HCT116 (cell line): Measurements from ENCODE around the gene THRB. TPM values are rescaled to one million over a fixed set of nuclear protein-coding genes. Genes with fewer than 3 reads are reported as not detected.

ENCODE experiments used
- ATAC-seq: fragments of 200-7000 bp; cut with Tn5 transposase; 2 replicates; pipeline ENCODE4 v1.9.1; 2020; ENCODE audit warnings: mild to moderate bottlenecking, moderate library complexity
- BruUV-seq: library from RNA; stranded (reverse); fragments of 400-500 nt; replicated peaks from 2 replicates; lab custom pipeline; 2021; lab: Mats Ljungman, UMichigan
- CTCF ChIA-PET: fragments of 300-600 bp; sonication (Branson Sonifier 250); formaldehyde crosslinking; loops from one replicate; lab custom pipeline; 2021; ENCODE audit warnings: antibody characterized with exemption; lab: Charles Lee
- POLR2A ChIA-PET: fragments of 300-600, 350-600 bp; sonication (Branson Sonifier 250); formaldehyde crosslinking; loops from one replicate; lab custom pipeline; 2021; ENCODE audit warnings: antibody characterized with exemption; lab: Charles Lee
- RAD21 ChIA-PET, 2 experiments: fragments of 300-600 bp; sonication (Branson Sonifier 250); formaldehyde crosslinking; loops; one replicate each; lab custom pipeline; 2023; ENCODE audit warnings: low total read pairs in 2 of 2; ENCODE audit not compliant: uncharacterized antibody in 2 of 2, unreplicated experiment in 2 of 2, low non-redundant PET in 1 of 2; lab: Charles Lee
- DNase-seq: peaks from one replicate; pipeline ENCODE4 v3.0.0-alpha.2; 2010; ENCODE audit warnings: low read depth, low spot score
- H2AFZ ChIP-seq: fragments of 200-600 bp; shearing (Covaris generic), sonication (generic); 2 replicates; pipeline ENCODE4 v1.6.1; 2017; ENCODE audit warnings: low read depth, mixed run types, mixed read lengths, antibody characterized with exemption, low read length; ENCODE audit not compliant: poor library complexity, severe bottlenecking
- H3K27ac ChIP-seq: 2 replicates; pipeline ENCODE4 v1.5.1; 2012; ENCODE audit warnings: low read depth, low read length
- H3K27me3 ChIP-seq: fragments of 200-600 bp; sonication (generic); 2 replicates; pipeline ENCODE4 v1.6.1; 2016; ENCODE audit warnings: mixed run types, low read length, mixed read lengths; ENCODE audit not compliant: insufficient read depth
- H3K36me3 ChIP-seq, 2 experiments: fragments of 200-500 bp in 1 of 2; fragments of 200-600 bp in 1 of 2; sonication (Bioruptor generic) in 1 of 2; sonication (generic) in 1 of 2; 2 replicates each; pipeline versions ENCODE4 v1.5.1 to v1.6.1; 2014 to 2016; ENCODE audit warnings: low read length in 2 of 2, inconsistent platforms in 1 of 2, mixed read lengths in 1 of 2, mixed run types in 1 of 2; ENCODE audit not compliant: insufficient read depth in 2 of 2, control insufficient read depth in 1 of 2
- H3K4me1 ChIP-seq, 2 experiments: fragments of 200-600 bp in 1 of 2; sonication (generic) in 1 of 2; 2 replicates each; pipeline versions ENCODE4 v1.5.1 to v1.6.1; 2012 to 2017; ENCODE audit warnings: low read length in 2 of 2, inconsistent platforms in 1 of 2, mild to moderate bottlenecking in 1 of 2, mixed read lengths in 1 of 2, mixed run types in 1 of 2, moderate library complexity in 1 of 2; ENCODE audit not compliant: insufficient read depth in 2 of 2, control insufficient read depth in 1 of 2
- H3K4me2 ChIP-seq: fragments of 200-600 bp; sonication (generic); 2 replicates; pipeline ENCODE4 v1.6.1; 2017; ENCODE audit warnings: mixed run types, low read length, mixed read lengths
- H3K4me3 ChIP-seq, 2 experiments: fragments of 200-600 bp in 1 of 2; sonication (generic) in 1 of 2; replicated peaks in 1 of 2; 2 replicates each; pipeline ENCODE4 v1.5.1; 2011 to 2016; ENCODE audit warnings: low read length in 2 of 2, control low read depth in 1 of 2, low read depth in 1 of 2, mild to moderate bottlenecking in 1 of 2, mixed read lengths in 1 of 2, mixed run types in 1 of 2
- H3K79me2 ChIP-seq: fragments of 200-600 bp; sonication (generic); 2 replicates; pipeline ENCODE4 v1.6.1; 2017; ENCODE audit warnings: mild to moderate bottlenecking, mixed run types, low read length, moderate library complexity, mixed read lengths; ENCODE audit not compliant: insufficient read depth
- H3K9ac ChIP-seq: fragments of 200-600 bp; sonication (generic); 2 replicates; pipeline ENCODE4 v1.6.1; 2016; ENCODE audit warnings: low read length, mixed read lengths
- H3K9me2 ChIP-seq: fragments of 200-600 bp; sonication (generic), shearing (Covaris generic); 2 replicates; pipeline ENCODE4 v1.6.1; 2017; ENCODE audit warnings: mixed run types, mild to moderate bottlenecking, moderate library complexity; ENCODE audit not compliant: insufficient read depth
- H3K9me3 ChIP-seq, 2 experiments: fragments of 200-500 bp in 1 of 2; fragments of 200-600 bp in 1 of 2; sonication (Bioruptor generic) in 1 of 2; sonication (generic) in 1 of 2; 2 replicates each; pipeline ENCODE4 v1.6.1; 2014 to 2017; ENCODE audit warnings: low read length in 2 of 2, mixed read lengths in 2 of 2, inconsistent platforms in 1 of 2, low read depth in 1 of 2, mild to moderate bottlenecking in 1 of 2, mixed run types in 1 of 2, moderate library complexity in 1 of 2; ENCODE audit not compliant: control insufficient read depth in 1 of 2, insufficient read depth in 1 of 2
- H4K20me1 ChIP-seq: fragments of 200-600 bp; sonication (generic), shearing (Covaris generic); 2 replicates; pipeline ENCODE4 v1.6.1; 2017; ENCODE audit warnings: mixed run types, mild to moderate bottlenecking, moderate library complexity; ENCODE audit not compliant: insufficient read depth
- CEBPB ChIP-seq: IDR thresholded peaks from 2 replicates; pipeline ENCODE4 v1.6.1; 2012; ENCODE audit warnings: low read depth
- EGR1 ChIP-seq: IDR thresholded peaks from 2 replicates; pipeline ENCODE4 v1.6.1; 2012; ENCODE audit warnings: low read depth
- ELF1 ChIP-seq: IDR thresholded peaks from 2 replicates; pipeline ENCODE4 v1.6.1; 2012; ENCODE audit warnings: low read depth, borderline replicate concordance
- EZH2 ChIP-seq: fragments of 200-600 bp; sonication (generic); IDR thresholded peaks from 2 replicates; pipeline ENCODE4 v1.6.1; 2017; ENCODE audit warnings: antibody characterized with exemption, mixed run types
- EZH2phosphoT487 ChIP-seq: fragments of 200-600 bp; IDR thresholded peaks from 2 replicates; pipeline ENCODE4 v1.6.1; 2018; ENCODE audit warnings: antibody characterized with exemption, borderline replicate concordance
- FOSL1 ChIP-seq: IDR thresholded peaks from 2 replicates; pipeline ENCODE4 v1.6.1; 2012; ENCODE audit warnings: low read depth
- POLR2AphosphoS5 ChIP-seq: IDR thresholded peaks from 2 replicates; pipeline ENCODE4 v1.6.1; 2011; ENCODE audit warnings: mild to moderate bottlenecking, low read depth, low read length, moderate library complexity
- RAD21 ChIP-seq: IDR thresholded peaks from 2 replicates; pipeline ENCODE4 v1.6.1; 2012; ENCODE audit warnings: low read depth, mild to moderate bottlenecking
- SP1 ChIP-seq: IDR thresholded peaks from 2 replicates; pipeline ENCODE4 v1.6.1; 2012; ENCODE audit warnings: low read depth
- TCF7L2 ChIP-seq: IDR thresholded peaks from 2 replicates; pipeline ENCODE4 v1.7.0; 2011; ENCODE audit warnings: borderline replicate concordance, inconsistent platforms; ENCODE audit not compliant: insufficient read depth, insufficient read length; ENCODE audit errors: extremely low read depth
- YY1 ChIP-seq: IDR thresholded peaks from 2 replicates; pipeline ENCODE4 v1.6.1; 2011; ENCODE audit warnings: low read length, low read depth, moderate library complexity, mild to moderate bottlenecking; ENCODE audit not compliant: insufficient replicate concordance; ENCODE audit errors: extremely low read depth
- ZFX ChIP-seq: fragments of 450-650 bp; IDR thresholded peaks from 2 replicates; pipeline ENCODE4 v1.6.1; 2017
- ZNF274 ChIP-seq: fragments of 200-500 bp; sonication (Bioruptor generic); IDR thresholded peaks from 2 replicates; pipeline ENCODE4 v1.6.1; 2014; ENCODE audit warnings: mild to moderate bottlenecking, low read depth, low read length, inconsistent platforms
- intact Hi-C: fragments of 100-400 bp; cut with micrococcal nuclease; formaldehyde crosslinking; loops from 2 replicates; pipeline ENCODE4 v1.10.0; 2022
- total RNA-seq: library from RNA; stranded (reverse); gene quantifications from one replicate; pipeline ENCODE4 v1.2.1, GENCODE V29; 2021; ENCODE audit not compliant: unreplicated experiment
- TF ChIP-seq, protein P1 (sequence below): IDR thresholded peaks from 2 replicates; pipeline ENCODE4 v1.6.1; 2011; ENCODE audit warnings: mild to moderate bottlenecking, low read length, moderate library complexity; ENCODE audit not compliant: insufficient replicate concordance; ENCODE audit errors: extremely low read depth

THRB gene
- total RNA-seq, 1 experiment from 2014 or later = 2.5 TPM

- DNase-seq (no peak), ATAC-seq (no peak)
- H3K79me2 ChIP-seq = no peaks in the 10 kb centered on the region
- intact Hi-C loops = no loop called here
- no peaks in the 10 kb centered on the region for H3K36me3 ChIP-seq
- CTCF ChIA-PET = no interaction called here
- H2AFZ ChIP-seq = no peak overlapping the region
- no TSS peak for BruUV-seq
- no peaks in the 10 kb centered on the region for H3K9me3 ChIP-seq
- no peak overlapping the region for H3K4me2 ChIP-seq
- no peaks in the 10 kb centered on the region for H3K4me1 ChIP-seq
- no peaks in the 10 kb centered on the region for H4K20me1 ChIP-seq
- POLR2A ChIA-PET = no interaction called here
- no peak overlapping the region for H3K27ac ChIP-seq
- TF ChIP-seq ELF1 (no peak), TCF7L2 (no peak), ZNF274 (no peak), EZH2 (no peak), FOSL1 (no peak), YY1 (no peak), EGR1 (no peak), ZFX (no peak), EZH2phosphoT487 (no peak), RAD21 (no peak), CEBPB (no peak), POLR2AphosphoS5 (no peak), SP1 (no peak)
- TF ChIP-seq, protein P1, sequence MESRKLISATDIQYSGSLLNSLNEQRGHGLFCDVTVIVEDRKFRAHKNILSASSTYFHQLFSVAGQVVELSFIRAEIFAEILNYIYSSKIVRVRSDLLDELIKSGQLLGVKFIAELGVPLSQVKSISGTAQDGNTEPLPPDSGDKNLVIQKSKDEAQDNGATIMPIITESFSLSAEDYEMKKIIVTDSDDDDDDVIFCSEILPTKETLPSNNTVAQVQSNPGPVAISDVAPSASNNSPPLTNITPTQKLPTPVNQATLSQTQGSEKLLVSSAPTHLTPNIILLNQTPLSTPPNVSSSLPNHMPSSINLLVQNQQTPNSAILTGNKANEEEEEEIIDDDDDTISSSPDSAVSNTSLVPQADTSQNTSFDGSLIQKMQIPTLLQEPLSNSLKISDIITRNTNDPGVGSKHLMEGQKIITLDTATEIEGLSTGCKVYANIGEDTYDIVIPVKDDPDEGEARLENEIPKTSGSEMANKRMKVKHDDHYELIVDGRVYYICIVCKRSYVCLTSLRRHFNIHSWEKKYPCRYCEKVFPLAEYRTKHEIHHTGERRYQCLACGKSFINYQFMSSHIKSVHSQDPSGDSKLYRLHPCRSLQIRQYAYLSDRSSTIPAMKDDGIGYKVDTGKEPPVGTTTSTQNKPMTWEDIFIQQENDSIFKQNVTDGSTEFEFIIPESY = no peak
- TF ChIP-seq, all 23 proteins: peak for 0
- RAD21 ChIA-PET = no interaction called here
- Histone ChIP-seq H3K9ac (no peak overlapping the region), H3K27me3 (no peaks in the 10 kb centered on the region), H3K9me2 (no peaks in the 10 kb centered on the region), H3K4me3 (no peak overlapping the region)
Observed at GRCh38 chr3:24199300-24199699, 295.4 kb downstream of the THRB start.
